ENCODE data around the gene DHRS13. TPM values are rescaled to one million over a fixed set of nuclear protein-coding genes. Genes with fewer than 3 reads are reported as not detected.
A peak's percentile ranks its signal among the peaks of the same experiment; 100 is the strongest.

The DHRS13 gene
- polyA plus RNA-seq, 2 of the 4 experiments (the other 2 are of a cell fraction), result 4.8 to 7.0 TPM

GRCh38 chr17:28902819-28903545, at the start of gene DHRS13 (continued):
- TF ChIP-seq REST (IDR thresholded peaks at IDR 0.05) (no peak), TFCP2L1 (CRISPR knock-in tag; IDR thresholded peaks at IDR 0.05) (no peak), BHLHE40 (IDR thresholded peaks at IDR 0.05; ENCODE audit: low read depth, low read length) (peak; percentile 87), JUN (IDR thresholded peaks at IDR 0.05) (peak; percentile 61 to 80; a peak in 3 of 5 replicates), TP53 (CRISPR knock-in tag; IDR thresholded peaks at IDR 0.05) (0 out of 2 replicates have a peak, but pooled peaks have one; percentile 27), NPAS2 (CRISPR knock-in tag; IDR thresholded peaks at IDR 0.05; ENCODE audit: borderline replicate concordance) (no peak), MAZ (IDR thresholded peaks at IDR 0.05; ENCODE audit: borderline replicate concordance, low read depth, low read length) (peak; percentile 76; the same call in 1 of the 2 replicates)

DNA sequence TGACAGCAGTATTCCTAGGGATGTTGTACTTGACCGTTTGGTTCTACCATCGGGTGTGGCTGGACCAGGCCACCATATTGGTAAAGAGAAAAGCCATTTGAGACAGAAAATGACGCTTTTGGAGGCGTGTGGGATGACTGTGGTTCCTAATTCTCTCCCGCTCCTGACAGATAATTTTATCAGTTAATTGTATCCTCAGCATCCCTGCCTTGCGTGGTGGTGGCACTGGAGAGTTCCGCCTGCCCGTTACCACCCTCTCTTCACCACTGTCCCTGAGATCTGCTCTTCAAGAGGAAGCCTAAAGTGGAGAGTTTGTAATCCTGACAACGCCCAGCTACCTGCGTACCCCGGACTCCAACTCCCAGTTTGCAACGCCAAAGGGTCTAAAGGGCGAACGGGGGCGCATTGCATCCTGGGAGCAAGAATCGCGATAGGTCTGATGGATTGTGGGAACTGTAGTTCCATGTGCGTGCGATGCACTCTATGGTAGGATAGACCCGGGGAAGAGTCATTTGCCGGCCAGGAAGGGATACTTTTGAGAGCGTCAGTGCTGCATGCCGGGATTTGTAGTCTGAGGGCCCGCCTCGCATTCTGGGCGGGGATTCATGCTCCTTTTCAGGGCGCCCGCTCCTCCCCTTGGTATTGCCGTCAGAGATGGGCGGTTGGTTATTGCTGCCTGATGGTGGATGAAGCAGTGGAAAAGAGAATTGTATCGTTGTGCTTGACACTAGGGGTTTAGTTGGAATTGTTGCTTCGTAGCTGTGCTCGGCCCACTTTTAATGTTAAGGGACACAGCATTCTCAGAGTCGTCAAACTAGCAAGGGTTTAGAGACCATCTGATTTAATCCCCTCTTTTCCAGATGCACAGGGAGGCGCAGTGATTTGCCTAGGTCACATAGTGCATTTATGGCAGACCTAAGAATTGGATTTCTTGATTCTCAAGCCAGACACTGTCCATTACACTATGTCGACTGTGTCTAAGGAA, 49.4 kb upstream of the DHRS13 start:
- FAIRE-seq (peak; percentile 98), DNase-seq (ENCODE audit: low read depth in 1 of 2, low spot score in 1 of 2) (peak; percentile 100), ATAC-seq (peak; percentile 75 to 91)
- POLR2A ChIA-PET, result interaction anchor here (0.6 to 5.6 kb wide), 18 partner anchors 14 to 342 kb away, joined by 3 to 89 read pairs (median 5); partner anchors contain the start of genes ERAL1, FLOT2, MYO18A and NEK8
- Histone ChIP-seq H3K4me2 (peak overlapping the region; percentile 71), H3K9me3 (no peaks in the 10 kb centered on the region), H3K4me1 (peaks cover 21% of the 10 kb centered on the region), H3K4me3 (peak overlapping the region; percentile 56), H3K27ac (peak overlapping the region; percentile 89 to 91)
- CTCF ChIA-PET, result interaction anchor here (0.6 to 15.4 kb wide), 45 partner anchors 8 to 305 kb away, joined by 3 to 1025 read pairs (median 5); partner anchors contain the start of genes DHRS13, NEK8, RPL23A and TLCD1
- 4% methylated on average over 36 of the region's 36 CpGs for WGBS (ENCODE audit: missing lambda C conversion rate)
- TF ChIP-seq JUN (IDR thresholded peaks at IDR 0.05), result peak in 1 of 2 experiments; percentile 88; a peak in 4 of 5 replicates
- TF ChIP-seq KDM5A (IDR thresholded peaks at IDR 0.05), result no peak
- peak; percentile 66 for TF ChIP-seq GATA3 (IDR thresholded peaks at IDR 0.05; ENCODE audit: borderline replicate concordance)
- TF ChIP-seq MAFK (IDR thresholded peaks at IDR 0.05; ENCODE audit: partially characterized antibody), result no peak
- TF ChIP-seq TFCP2L1 (CRISPR knock-in tag; IDR thresholded peaks at IDR 0.05), result peak; percentile 76; the same call in 1 of the 2 replicates
- TF ChIP-seq POLR2A (IDR thresholded peaks at IDR 0.05; ENCODE audit: low read length), result peak; percentile 16
- 0 out of 2 replicates have a peak, but pooled peaks have one; percentile 45 for TF ChIP-seq MAZ (IDR thresholded peaks at IDR 0.05; ENCODE audit: borderline replicate concordance, low read depth, low read length)
- no peak for TF ChIP-seq EP300 (IDR thresholded peaks at IDR 0.05)
- TF ChIP-seq MYC (IDR thresholded peaks at IDR 0.05; ENCODE audit: borderline replicate concordance, low read length), result peak; percentile 61; the same call in 1 of the 2 replicates
- TF ChIP-seq RARB (CRISPR knock-in tag; IDR thresholded peaks at IDR 0.05), result 0 out of 2 replicates have a peak, but pooled peaks have one; percentile 55
- TF ChIP-seq NPAS2 (CRISPR knock-in tag; IDR thresholded peaks at IDR 0.05; ENCODE audit: borderline replicate concordance), result no peak
- TF ChIP-seq BHLHE40 (IDR thresholded peaks at IDR 0.05; ENCODE audit: low read depth, low read length), result no peak
- peak; percentile 93 for TF ChIP-seq PHF8 (IDR thresholded peaks at IDR 0.05; ENCODE audit: borderline replicate concordance, low read depth)
- TF ChIP-seq ZSCAN20 (CRISPR knock-in tag; IDR thresholded peaks at IDR 0.05), result peak; percentile 90
- TF ChIP-seq PBX3 (IDR thresholded peaks at IDR 0.05), result 0 out of 2 replicates have a peak, but pooled peaks have one; percentile 7
- TF ChIP-seq FOSL2 (IDR thresholded peaks at IDR 0.05), result no peak
- TF ChIP-seq FOSL2 (CRISPR knock-in tag; IDR thresholded peaks at IDR 0.05), result peak; percentile 29
- TF ChIP-seq ZNF302 (CRISPR knock-in tag; IDR thresholded peaks at IDR 0.05), result no peak
- peak; percentile 89 for TF ChIP-seq HOXB5 (CRISPR knock-in tag; IDR thresholded peaks at IDR 0.05)
- TF ChIP-seq RFX5 (IDR thresholded peaks at IDR 0.05), result peak; percentile 83
- no peak for TF ChIP-seq E2F6 (IDR thresholded peaks at IDR 0.05; ENCODE audit: borderline replicate concordance, low read depth)
- 0 out of 3 replicates have a peak, but pooled peaks have one; percentile 7 for TF ChIP-seq BCL3 (IDR thresholded peaks at IDR 0.05)
- peak; percentile 99 for TF ChIP-seq EHMT2 (IDR thresholded peaks at IDR 0.05; ENCODE audit: low read depth)
- TF ChIP-seq FOXS1 (CRISPR knock-in tag; IDR thresholded peaks at IDR 0.05), result no peak
- peak; percentile 76 for TF ChIP-seq HEYL (CRISPR knock-in tag; IDR thresholded peaks at IDR 0.05)
- no peak for TF ChIP-seq CBX8 (IDR thresholded peaks at IDR 0.05)

Measured in A549 (cell line).